Mesenchymal stem cell (in vitro differentiated cells and primary cell): ENCODE data around the gene LY6G5B.

ENCODE experiments used
- DNase-seq: peaks from one replicate; pipeline ENCODE4 v3.0.0-alpha.2; 2013
- H2AFZ ChIP-seq: one replicate; pipeline ENCODE4 v1.6.1; 2013; ENCODE audit warnings: low read depth, mild to moderate bottlenecking, control low read depth, inconsistent platforms, low read length, moderate library complexity
- H2AK5ac ChIP-seq: 2 replicates; pipeline ENCODE4 v1.6.1; 2013; ENCODE audit warnings: low read length, moderate library complexity, mild to moderate bottlenecking, inconsistent platforms; ENCODE audit not compliant: severe bottlenecking
- H2BK120ac ChIP-seq: one replicate; pipeline ENCODE4 v1.6.1; 2013; ENCODE audit warnings: low read depth, mild to moderate bottlenecking, inconsistent platforms, low read length, moderate library complexity
- H2BK12ac ChIP-seq, 2 experiments: one replicate each; pipeline ENCODE4 v1.6.1; 2013; ENCODE audit warnings: inconsistent platforms in 2 of 2, low read length in 2 of 2, mild to moderate bottlenecking in 2 of 2, moderate library complexity in 2 of 2, control low read depth in 1 of 2
- H2BK15ac ChIP-seq: one replicate; pipeline ENCODE4 v1.6.1; 2013; ENCODE audit warnings: mild to moderate bottlenecking, low read depth, inconsistent platforms; ENCODE audit not compliant: poor library complexity, severe bottlenecking
- H2BK5ac ChIP-seq: 2 replicates; pipeline ENCODE4 v1.6.1; 2013; ENCODE audit warnings: low read depth, mild to moderate bottlenecking, low read length, control low read depth, inconsistent platforms; ENCODE audit not compliant: poor library complexity, severe bottlenecking
- H3K14ac ChIP-seq, 2 experiments: one replicate each; pipeline ENCODE4 v1.6.1; 2013; ENCODE audit warnings: inconsistent platforms in 2 of 2, low read length in 2 of 2, control low read depth in 1 of 2, mild to moderate bottlenecking in 1 of 2, moderate library complexity in 1 of 2
- H3K18ac ChIP-seq, 2 experiments: one replicate each; pipeline ENCODE4 v1.6.1; 2013; ENCODE audit warnings: inconsistent platforms in 2 of 2, low read length in 2 of 2, control low read depth in 1 of 2, low read depth in 1 of 2, mild to moderate bottlenecking in 1 of 2
- H3K23ac ChIP-seq, 2 experiments: one replicate each; pipeline ENCODE4 v1.6.1; 2013; ENCODE audit warnings: inconsistent platforms in 2 of 2, low read length in 2 of 2, mild to moderate bottlenecking in 2 of 2, moderate library complexity in 2 of 2, control low read depth in 1 of 2
- H3K27ac ChIP-seq: 2 replicates; pipeline ENCODE4 v1.5.1; 2013; ENCODE audit warnings: mild to moderate bottlenecking, moderate library complexity, low read length, control low read depth, inconsistent platforms; ENCODE audit not compliant: poor library complexity, severe bottlenecking
- H3K27me3 ChIP-seq, 2 experiments: 2 replicates each; pipeline versions ENCODE4 v1.6.1 to v1.7.0; 2013; ENCODE audit warnings: low read length in 2 of 2, mild to moderate bottlenecking in 2 of 2, moderate library complexity in 2 of 2, control low read depth in 1 of 2, inconsistent platforms in 1 of 2; ENCODE audit not compliant: control insufficient read depth in 1 of 2, insufficient read depth in 1 of 2
- H3K36me3 ChIP-seq, 2 experiments: 2 replicates each; pipeline versions ENCODE4 v1.6.1 to v1.7.0; 2013; ENCODE audit warnings: low read length in 2 of 2, control low read depth in 1 of 2, inconsistent platforms in 1 of 2, low read depth in 1 of 2, mild to moderate bottlenecking in 1 of 2; ENCODE audit not compliant: insufficient read depth in 2 of 2, control insufficient read depth in 1 of 2
- H3K4ac ChIP-seq, 2 experiments: one replicate each; pipeline ENCODE4 v1.6.1; 2013; ENCODE audit warnings: inconsistent platforms in 2 of 2, low read length in 2 of 2, mild to moderate bottlenecking in 2 of 2, moderate library complexity in 2 of 2, control low read depth in 1 of 2, low read depth in 1 of 2
- H3K4me1 ChIP-seq: 2 replicates; pipeline ENCODE4 v1.6.1; 2013; ENCODE audit warnings: low read depth, low read length, control low read depth; ENCODE audit not compliant: control insufficient read depth, insufficient read depth
- H3K4me2 ChIP-seq: 2 replicates; pipeline ENCODE4 v1.6.1; 2013; ENCODE audit warnings: low read length, mild to moderate bottlenecking, inconsistent platforms; ENCODE audit not compliant: poor library complexity, severe bottlenecking
- H3K4me3 ChIP-seq, 2 experiments: 2 replicates each; pipeline versions ENCODE4 v1.5.1 to v1.7.0; 2013; ENCODE audit warnings: low read length in 2 of 2, mild to moderate bottlenecking in 2 of 2, control low read depth in 1 of 2, low read depth in 1 of 2; ENCODE audit not compliant: insufficient read depth in 1 of 2
- H3K79me1 ChIP-seq: replicated peaks from 2 replicates; pipeline ENCODE4 v1.6.1; 2013; ENCODE audit warnings: mild to moderate bottlenecking, control low read depth, low read length, inconsistent platforms; ENCODE audit not compliant: poor library complexity, severe bottlenecking
- H3K9ac ChIP-seq: 2 replicates; pipeline ENCODE4 v1.7.0; 2013; ENCODE audit warnings: mild to moderate bottlenecking, low read length, moderate library complexity
- H3K9me3 ChIP-seq: 2 replicates; pipeline ENCODE4 v1.7.0; 2013; ENCODE audit warnings: mild to moderate bottlenecking, low read length; ENCODE audit not compliant: control insufficient read depth
- H4K8ac ChIP-seq: one replicate; pipeline ENCODE4 v1.6.1; 2013; ENCODE audit warnings: inconsistent platforms, mild to moderate bottlenecking, low read length, moderate library complexity
- H4K91ac ChIP-seq: one replicate; pipeline ENCODE4 v1.6.1; 2013; ENCODE audit warnings: mild to moderate bottlenecking, low read length, inconsistent platforms
- WGBS: methylation state at CpG from one replicate; pipeline ENCODE4 v1.1.7; 2013; ENCODE audit warnings: mixed read lengths; 5-methylcytosine and 5-hydroxymethylcytosine counted together

The LY6G5B gene

DNA sequence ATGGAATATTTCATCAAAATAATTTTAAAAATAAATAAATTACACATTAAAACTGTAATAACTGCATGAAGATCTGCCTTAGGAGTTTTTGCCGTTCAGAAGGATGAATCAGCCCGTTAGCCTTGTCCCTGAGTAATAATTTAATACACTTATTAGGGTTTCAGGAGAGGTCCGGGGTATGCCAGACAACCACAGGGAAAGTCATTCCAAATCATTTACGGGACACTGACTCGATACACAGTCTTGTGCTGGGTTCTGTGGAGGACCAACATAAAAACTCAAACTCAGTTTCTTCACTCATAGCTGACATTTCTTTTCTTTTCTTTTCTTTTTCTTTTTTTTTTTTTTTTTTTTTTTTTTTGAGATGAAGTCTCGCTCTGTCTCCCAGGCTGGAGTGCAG, 36.2 kb downstream of the LY6G5B start:
- no peaks in the 10 kb centered on the region for H3K9me3 ChIP-seq
- H3K27ac ChIP-seq = no peak overlapping the region
- no peak overlapping the region for H3K4me3 ChIP-seq
- peaks cover 8% of the 10 kb centered on the region for H3K79me1 ChIP-seq
- no peak overlapping the region for H2BK120ac ChIP-seq
- H2BK5ac ChIP-seq = no peak overlapping the region
- no peak overlapping the region for H3K4me2 ChIP-seq
- H4K91ac ChIP-seq = no peak overlapping the region
- no peak overlapping the region for H2AFZ ChIP-seq
- peaks cover 13% of the 10 kb centered on the region for H3K4me1 ChIP-seq
- no peak overlapping the region for H2AK5ac ChIP-seq
- H4K8ac ChIP-seq = no peak overlapping the region
- H3K36me3 ChIP-seq = no peaks in the 10 kb centered on the region
- DNase-seq = no peak
- no peak overlapping the region for H2BK15ac ChIP-seq
- no peak overlapping the region for H3K4ac ChIP-seq
- 98% methylated on average over 6 of the region's 6 CpGs for WGBS
- peaks cover 7 to 11% of the 10 kb centered on the region in 2 experiments for H3K27me3 ChIP-seq
- H3K14ac ChIP-seq = no peak overlapping the region
- H3K18ac ChIP-seq = no peak overlapping the region
- no peak overlapping the region for H2BK12ac ChIP-seq
- no peak overlapping the region for H3K23ac ChIP-seq
- no peak overlapping the region for H3K9ac ChIP-seq

GRCh38 chr6:31706599-31706998, 36.8 kb downstream of the LY6G5B start, which contains the start of gene LY6G6F:
Gene LY6G6F (plus strand): TSS chr6:31706866. CDS start chr6:31706907, 41 bp downstream.
- Histone ChIP-seq H3K36me3 (peaks cover 0 to 3% of the 10 kb centered on the region in 2 experiments), H3K4me1 (peaks cover 10% of the 10 kb centered on the region), H2BK5ac (no peak within 1 kb of the TSS), H3K9ac (no peak within 1 kb of the TSS), H3K9me3 (no peaks in the 10 kb centered on the region), H4K91ac (no peak within 1 kb of the TSS), H3K79me1 (peaks cover 7% of the 10 kb centered on the region), H2BK12ac (no peak within 1 kb of the TSS), H3K27ac (no peak within 1 kb of the TSS), H2AFZ (no peak within 1 kb of the TSS), H3K18ac (no peak within 1 kb of the TSS), H3K4me2 (no peak within 1 kb of the TSS), H2BK120ac (no peak within 1 kb of the TSS), H2BK15ac (no peak within 1 kb of the TSS), H4K8ac (no peak within 1 kb of the TSS), H3K14ac (no peak within 1 kb of the TSS), H2AK5ac (no peak within 1 kb of the TSS), H3K27me3 (peaks cover 12 to 18% of the 10 kb centered on the region in 2 experiments), H3K4ac (no peak within 1 kb of the TSS), H3K23ac (no peak within 1 kb of the TSS), H3K4me3 (no peak within 1 kb of the TSS)
- no peak for DNase-seq
- 48% methylated on average over 2 of the region's 3 CpGs for WGBS

GRCh38 chr6:31707701-31708100, 37.9 kb downstream of the LY6G5B start:
- no peak overlapping the region for H2BK120ac ChIP-seq
- no peak overlapping the region for H3K4me2 ChIP-seq
- H3K27me3 ChIP-seq = peaks cover 19 to 29% of the 10 kb centered on the region in 2 experiments
- H2BK12ac ChIP-seq = no peak overlapping the region
- peaks cover 0 to 3% of the 10 kb centered on the region in 2 experiments for H3K36me3 ChIP-seq
- no peak overlapping the region for H3K4ac ChIP-seq
- H3K18ac ChIP-seq = no peak overlapping the region
- no peaks in the 10 kb centered on the region for H3K9me3 ChIP-seq
- 94% methylated on average over 9 of the region's 10 CpGs for WGBS
- no peak overlapping the region for H4K8ac ChIP-seq
- H3K4me3 ChIP-seq = no peak overlapping the region
- H2AK5ac ChIP-seq = no peak overlapping the region
- no peak overlapping the region for H3K23ac ChIP-seq
- no peak overlapping the region for H3K27ac ChIP-seq
- peaks cover 2% of the 10 kb centered on the region for H3K79me1 ChIP-seq
- H3K14ac ChIP-seq = no peak overlapping the region
- no peak overlapping the region for H3K9ac ChIP-seq
- H2AFZ ChIP-seq = no peak overlapping the region
- DNase-seq = no peak
- H4K91ac ChIP-seq = no peak overlapping the region
- H3K4me1 ChIP-seq = peaks cover 5% of the 10 kb centered on the region
- H2BK15ac ChIP-seq = no peak overlapping the region
- no peak overlapping the region for H2BK5ac ChIP-seq

DNA sequence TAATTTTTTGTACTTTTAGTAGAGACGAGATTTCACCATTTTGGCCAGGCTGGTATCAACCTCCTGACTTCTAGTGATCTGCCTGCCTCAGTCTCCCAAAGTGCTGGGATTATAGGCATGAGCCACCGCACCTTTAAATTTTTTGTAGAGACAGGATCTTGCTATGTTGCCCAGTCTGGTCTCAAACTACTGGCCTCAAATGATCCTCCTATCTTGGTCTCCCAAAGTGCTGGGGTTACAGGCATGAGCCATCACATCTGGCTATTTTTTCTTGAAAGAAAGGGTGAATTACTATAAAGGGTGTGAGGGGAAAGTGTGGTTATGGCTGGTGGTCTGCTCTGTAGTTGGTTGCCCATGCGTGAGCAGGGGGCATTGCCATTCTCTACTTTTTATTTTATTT, 38.4 kb downstream of the LY6G5B start:
- Histone ChIP-seq H2BK15ac (no peak overlapping the region), H3K23ac (no peak overlapping the region), H3K4ac (no peak overlapping the region), H2AFZ (no peak overlapping the region), H4K91ac (no peak overlapping the region), H2BK12ac (no peak overlapping the region), H3K36me3 (peaks cover 0 to 3% of the 10 kb centered on the region in 2 experiments), H3K18ac (no peak overlapping the region), H3K79me1 (peaks cover 1% of the 10 kb centered on the region), H3K4me2 (no peak overlapping the region), H4K8ac (no peak overlapping the region), H3K27me3 (peaks cover 19 to 30% of the 10 kb centered on the region in 2 experiments), H3K4me3 (no peak overlapping the region), H2AK5ac (no peak overlapping the region), H3K14ac (no peak overlapping the region), H2BK5ac (no peak overlapping the region), H3K4me1 (peaks cover 5% of the 10 kb centered on the region), H3K9me3 (no peaks in the 10 kb centered on the region), H3K9ac (no peak overlapping the region), H3K27ac (no peak overlapping the region), H2BK120ac (no peak overlapping the region)
- 99% methylated on average over 2 of the region's 3 CpGs for WGBS
- DNase-seq = no peak
